K562 (cell line): ENCODE results near the gene TBC1D1. TPM values are rescaled to one million over a fixed set of nuclear protein-coding genes. Genes with fewer than 3 reads are reported as not detected.

Experiments used
- ATAC-seq: fragments of 200-7000 bp; cut with Tn5 transposase; 3 replicates; pipeline ENCODE4 v1.9.1; 2020; ENCODE audit warnings: moderate library complexity
- BruUV-seq: library from RNA; stranded (reverse); fragments of 400-500 nt; replicated peaks from 2 replicates; lab custom pipeline; 2021; lab: Mats Ljungman, UMichigan
- CTCF ChIA-PET: fragments of 300-600 bp; formaldehyde crosslinking; extraction: SDS; loops from one replicate; lab custom pipeline; 2021; ENCODE audit warnings: low intra/inter-chr PET ratio; lab: Yijun Ruan, JAX
- POLR2A ChIA-PET: fragments of 300-600, 350-650 bp; sonication (Branson Sonifier 250); formaldehyde crosslinking; extraction: SDS; loops from one replicate; lab custom pipeline; 2021; ENCODE audit warnings: antibody characterized with exemption, inconsistent platforms; lab: Yijun Ruan, JAX
- DNase-seq, 4 experiments: peaks; one replicate each; pipeline versions ENCODE4 v3.0.0 to v3.0.0-alpha.2; 2011 to 2018; ENCODE audit warnings: low spot score in 3 of 4, mixed read lengths in 3 of 4; ENCODE audit errors: extremely low read depth in 1 of 4
- FAIRE-seq: peaks from 2 replicates; lab custom pipeline; 2011; peaks lifted over from hg19 to GRCh38; lab: Jason Lieb, UNC
- H2AFZ ChIP-seq: 2 replicates; pipeline ENCODE4 v1.6.0; 2011; ENCODE audit warnings: low read depth, low read length, control low read depth, inconsistent platforms
- H3K27ac ChIP-seq: fragments of 200-600 bp; 3 replicates; pipeline ENCODE4 v1.8.0; 2011; ENCODE audit warnings: low read depth, mild to moderate bottlenecking, control low read depth, inconsistent platforms, low read length, moderate library complexity, mixed read lengths; ENCODE audit errors: extremely low read depth
- H3K27me3 ChIP-seq, 2 experiments: fragments of 300-600 bp in 1 of 2; 2 replicates in 1 of 2; 3 replicates in 1 of 2; pipeline versions ENCODE4 v1.6.0 to v1.8.0; 2011; ENCODE audit warnings: inconsistent platforms in 2 of 2, low read length in 2 of 2, mild to moderate bottlenecking in 1 of 2, mixed read lengths in 1 of 2, moderate library complexity in 1 of 2; ENCODE audit not compliant: control insufficient read depth in 2 of 2, insufficient read depth in 2 of 2
- H3K36me3 ChIP-seq: fragments of 300-600 bp; 3 replicates; pipeline ENCODE4 v1.8.0; 2011; ENCODE audit warnings: mild to moderate bottlenecking, low read length, inconsistent platforms; ENCODE audit not compliant: control insufficient read depth, insufficient read depth
- H3K4me1 ChIP-seq, 2 experiments: fragments of 200-600 bp in 1 of 2; replicated peaks in 1 of 2; 2 replicates in 1 of 2; 3 replicates in 1 of 2; pipeline versions ENCODE4 v1.5.1 to v1.8.0; 2011; ENCODE audit warnings: inconsistent platforms in 2 of 2, low read length in 2 of 2, mild to moderate bottlenecking in 1 of 2, mixed read lengths in 1 of 2, moderate library complexity in 1 of 2; ENCODE audit not compliant: control insufficient read depth in 2 of 2, insufficient read depth in 2 of 2
- H3K4me2 ChIP-seq: 2 replicates; pipeline ENCODE4 v1.6.1; 2011; ENCODE audit warnings: low read length, control low read depth, inconsistent platforms, mixed read lengths; ENCODE audit not compliant: insufficient read depth
- H3K4me3 ChIP-seq: fragments of 200-600 bp; sonication (generic), shearing (Covaris generic); 2 replicates; pipeline ENCODE4 v1.5.1; 2016; ENCODE audit warnings: control low read depth, inconsistent platforms
- H3K79me2 ChIP-seq: fragments of 200-600 bp; 3 replicates; pipeline ENCODE4 v1.8.0; 2011; ENCODE audit warnings: low read length, inconsistent platforms; ENCODE audit not compliant: control insufficient read depth, insufficient read depth
- H3K9ac ChIP-seq, 2 experiments: 2 replicates each; pipeline versions ENCODE4 v1.6.0 to v1.6.1; 2011; ENCODE audit warnings: low read depth in 2 of 2, low read length in 2 of 2, control low read depth in 1 of 2, inconsistent platforms in 1 of 2, mild to moderate bottlenecking in 1 of 2, mixed read lengths in 1 of 2; ENCODE audit not compliant: insufficient read depth in 1 of 2
- H3K9me1 ChIP-seq: one replicate; pipeline ENCODE4 v1.6.0; 2011; ENCODE audit warnings: inconsistent platforms, mild to moderate bottlenecking, low read length, moderate library complexity; ENCODE audit not compliant: control insufficient read depth, insufficient read depth
- H3K9me3 ChIP-seq: replicated peaks from 2 replicates; pipeline ENCODE4 v1.5.1; 2011; ENCODE audit warnings: low read depth, low read length, inconsistent platforms; ENCODE audit not compliant: control insufficient read depth, insufficient read depth
- H4K20me1 ChIP-seq: replicated peaks from 2 replicates; pipeline ENCODE4 v1.6.1; 2011; ENCODE audit warnings: low read length, inconsistent platforms, mixed read lengths; ENCODE audit not compliant: control insufficient read depth, insufficient read depth
- AFF4 ChIP-seq: sonication (generic); formaldehyde crosslinking; IDR thresholded peaks from 2 replicates; pipeline ENCODE4 v1.8.0; 2023; ENCODE audit warnings: mild to moderate bottlenecking, missing genetic modification reagents
- CHCHD3 ChIP-seq: fragments of 250-450 bp; sonication (Bioruptor Pico); IDR thresholded peaks from 2 replicates; pipeline ENCODE4 v2.1.2; 2022; ENCODE audit warnings: mild to moderate bottlenecking
- DDX20 ChIP-seq: fragments of 450-650 bp; IDR thresholded peaks from 2 replicates; pipeline ENCODE4 v1.6.1; 2016; ENCODE audit warnings: missing genetic modification characterization, low read depth, mild to moderate bottlenecking, missing compliant biosample characterization, moderate library complexity
- ELF4 ChIP-seq: fragments of 450-650 bp; formaldehyde crosslinking; IDR thresholded peaks from 2 replicates; pipeline ENCODE4 v1.4.0; 2022; ENCODE audit warnings: missing genetic modification characterization
- FOXP1 ChIP-seq: sonication (generic); formaldehyde crosslinking; IDR thresholded peaks from 2 replicates; pipeline ENCODE4 v1.8.0; 2022; ENCODE audit warnings: mild to moderate bottlenecking, missing genetic modification reagents
- GABPA ChIP-seq: fragments of 200-800 bp; sonication (Bioruptor generic); conservative IDR thresholded peaks from 2 replicates; pipeline ENCODE4 v1.6.1; 2016; ENCODE audit warnings: low read depth, missing genetic modification characterization, missing compliant biosample characterization
- HDAC2 ChIP-seq: fragments of 450-650 bp; IDR thresholded peaks from 2 replicates; pipeline ENCODE4 v1.6.1; 2016; ENCODE audit warnings: mild to moderate bottlenecking
- HNRNPL ChIP-seq: fragments of 200-400 bp; formaldehyde crosslinking; IDR thresholded peaks from 2 replicates; pipeline ENCODE4 v1.6.1; 2017; ENCODE audit warnings: low read depth, mild to moderate bottlenecking, low read length
- IRF1 ChIP-seq: sonication (generic); formaldehyde crosslinking; IDR thresholded peaks from 2 replicates; pipeline ENCODE4 v1.8.0; 2022; ENCODE audit warnings: missing genetic modification reagents, mild to moderate bottlenecking, borderline replicate concordance
- MLLT1 ChIP-seq, 2 experiments: fragments of 450-650 bp; IDR thresholded peaks; 2 replicates each; pipeline ENCODE4 v1.6.1; 2016
- MXI1 ChIP-seq: IDR thresholded peaks from 2 replicates; pipeline ENCODE4 v1.6.1; 2011; ENCODE audit warnings: low read depth, mild to moderate bottlenecking, improper control_type of control experiment, low read length
- NCOA4 ChIP-seq: fragments of 450-650 bp; IDR thresholded peaks from 2 replicates; pipeline ENCODE4 v1.6.1; 2018; ENCODE audit warnings: mild to moderate bottlenecking; ENCODE audit not compliant: partially characterized antibody
- NFRKB ChIP-seq: fragments of 450-650 bp; IDR thresholded peaks from 2 replicates; pipeline ENCODE4 v1.6.1; 2016; ENCODE audit warnings: low read depth
- ZBTB33 ChIP-seq: sonication (generic); formaldehyde crosslinking; IDR thresholded peaks from 2 replicates; pipeline ENCODE4 v1.8.1; 2023; ENCODE audit warnings: mild to moderate bottlenecking, missing genetic modification reagents
- ZNF174 ChIP-seq: fragments of 250-450 bp; sonication (Bioruptor Pico); IDR thresholded peaks from 2 replicates; pipeline ENCODE4 v1.4.0; 2020; ENCODE audit warnings: mild to moderate bottlenecking
- ZNF324 ChIP-seq: fragments of 250-450 bp; sonication (Bioruptor Pico); IDR thresholded peaks from 2 replicates; pipeline ENCODE4 v1.4.0; 2020; ENCODE audit warnings: mild to moderate bottlenecking
- WGBS: fragments of 100-300 bp; shearing (Covaris generic); methylation state at CpG from one replicate; pipeline ENCODE4 v1.1.6; 2016; ENCODE audit warnings: low coverage, mixed read lengths; ENCODE audit not compliant: insufficient coverage; ENCODE audit errors: missing lambda C conversion rate; 5-methylcytosine and 5-hydroxymethylcytosine counted together
- in situ Hi-C: fragments of 300-500 bp; cut with MboI; formaldehyde crosslinking; loops from 4 replicates; pipeline ENCODE4 v1.15.0; 2018; ENCODE audit warnings: inconsistent platforms, mixed read lengths
- intact Hi-C: fragments of 100-400 bp; cut with micrococcal nuclease; formaldehyde crosslinking; loops from 2 replicates; pipeline ENCODE4 v1.14.2; 2022
- polyA plus RNA-seq, 8 experiments: library from polyadenylated mRNA; depleted of rRNA in 4 of 8; stranded (reverse) in 5 of 8; unstranded in 3 of 8; fragments of >200 nt; fragmentation: Nextera tagmentation in 2 of 8; fragmentation: Illumina TruSeq in 1 of 8; extraction: Ambion mirVana in 2 of 8; extraction: Trizol in 1 of 8; gene quantifications; 2 replicates each; pipeline versions ENCODE4 v1.2.1 to v1.2.3, GENCODE V29; 2011 to 2014; ENCODE audit warnings: inconsistent platforms in 1 of 8, missing spikeins in 1 of 8
- total RNA-seq, 7 experiments: library from RNA; depleted of rRNA in 6 of 7; stranded (reverse); fragments of >200 nt in 6 of 7; fragmentation: Illumina TruSeq in 2 of 7; extraction: Trizol in 2 of 7; gene quantifications; 2 replicates each; pipeline versions ENCODE4 v1.2.1 to v1.2.3, GENCODE V29; 2011 to 2021; ENCODE audit warnings: low replicate concordance in 1 of 7

The TBC1D1 gene
- total and polyA plus RNA-seq, 9 of the 15 experiments (the other 6 are each of a cell fraction or from before 2014, with no cell fraction given) = 0.59 to 14.2 (median 8.8) TPM

- Histone ChIP-seq H3K9me1 (no peaks in the 10 kb centered on the region), H3K9ac (no peak overlapping the region), H3K9me3 (no peaks in the 10 kb centered on the region), H3K27me3 (peaks cover 12 to 14% of the 10 kb centered on the region in 2 experiments; a peak in 3 of 5 replicates), H3K27ac (no peak overlapping the region), H3K4me3 (no peak overlapping the region), H3K4me1 (no peaks in the 10 kb centered on the region), H2AFZ (no peak overlapping the region), H3K36me3 (no peaks in the 10 kb centered on the region), H3K79me2 (no peaks in the 10 kb centered on the region), H3K4me2 (no peak overlapping the region), H4K20me1 (no peaks in the 10 kb centered on the region)
- ATAC-seq = peak; percentile 51; the same call in 2 of the 3 replicates
- POLR2A ChIA-PET = no interaction called here
- no TSS peak for BruUV-seq
- WGBS = 7% methylated on average over 7 of the region's 7 CpGs
- FAIRE-seq = no peak
- no peak for DNase-seq
- CTCF ChIA-PET = interaction anchor here (1.5 kb wide), 1 partner anchor 11 kb away, joined by 3 read pairs; no protein-coding TSS in a partner anchor
- intact Hi-C loops (no loop called here), in situ Hi-C loops (no loop called here)
- TF ChIP-seq MLLT1 (IDR thresholded peaks at IDR 0.05) = no peak
- TF ChIP-seq GABPA = no peak
- no peak for TF ChIP-seq MXI1
- no peak for TF ChIP-seq HDAC2
- TF ChIP-seq ELF4 = no peak
- no peak for TF ChIP-seq ZNF174 (CRISPR knock-in tag)
- no peak for TF ChIP-seq ZNF324 (CRISPR knock-in tag)
- no peak for TF ChIP-seq NFRKB
- no peak for TF ChIP-seq ZBTB33
- no peak for TF ChIP-seq AFF4
- TF ChIP-seq FOXP1 (CRISPR knock-in tag) = no peak
- TF ChIP-seq NCOA4 = no peak
- TF ChIP-seq DDX20 (tag) = no peak
- TF ChIP-seq HNRNPL = no peak
- no peak for TF ChIP-seq IRF1 (CRISPR knock-in tag)
- TF ChIP-seq CHCHD3 (CRISPR knock-in tag) = no peak
Observed at GRCh38 chr4:38040619-38041018, 149.7 kb downstream of the TBC1D1 start.
